Activated CD8-positive, alpha-beta memory T cell treated with anti-CD3 and anti-CD28 coated beads, Interleukin-2, amount 10 ng/mL, durations not matched to agents 7 days and 5 days (primary cell): ENCODE results near the gene NHS. TPM values are rescaled to one million over a fixed set of nuclear protein-coding genes. Genes with fewer than 3 reads are reported as not detected.
"Not testable (repeated sequence)": the region's sequence is repeated elsewhere in the genome, so short reads cannot be mapped to it uniquely, and the experiment has no call there.

ENCODE experiments used
- ATAC-seq: fragments of 150-1000 bp; cut with Tn5 transposase; one replicate; pipeline ENCODE4 v1.10.0; 2021; ENCODE audit warnings: moderate library complexity
- CTCF ChIA-PET: fragments of 350-600 bp; sonication (Branson Sonifier 250); formaldehyde crosslinking; loops from one replicate; lab custom pipeline; 2021; ENCODE audit warnings: antibody characterized with exemption; lab: Charles Lee
- DNase-seq: peaks from one replicate; pipeline ENCODE4 v3.0.0-alpha.2; 2020
- H3K27ac Mint-ChIP-seq: one replicate; pipeline ENCODE4 v1.8.0; 2021; ENCODE audit warnings: mild to moderate bottlenecking, mixed read lengths
- H3K27me3 Mint-ChIP-seq: one replicate; pipeline ENCODE4 v1.8.0; 2021; ENCODE audit warnings: mixed read lengths
- H3K36me3 Mint-ChIP-seq: one replicate; pipeline ENCODE4 v1.8.0; 2021; ENCODE audit warnings: mild to moderate bottlenecking, mixed read lengths
- H3K4me1 Mint-ChIP-seq: one replicate; pipeline ENCODE4 v1.8.0; 2021; ENCODE audit warnings: mixed read lengths
- H3K4me3 Mint-ChIP-seq: one replicate; pipeline ENCODE4 v1.8.0; 2021; ENCODE audit warnings: mild to moderate bottlenecking, moderate library complexity, mixed read lengths
- H3K9me3 Mint-ChIP-seq: one replicate; pipeline ENCODE4 v1.8.0; 2022; ENCODE audit warnings: low read depth, mixed read lengths
- total RNA-seq, 2 experiments: library from RNA; stranded (reverse); gene quantifications; one replicate each; pipeline ENCODE4 v1.2.3, GENCODE V29; 2021

NHS gene
- total RNA-seq, 2 experiments from 2014 or later, result 1.4 to 10.1 TPM

DNA sequence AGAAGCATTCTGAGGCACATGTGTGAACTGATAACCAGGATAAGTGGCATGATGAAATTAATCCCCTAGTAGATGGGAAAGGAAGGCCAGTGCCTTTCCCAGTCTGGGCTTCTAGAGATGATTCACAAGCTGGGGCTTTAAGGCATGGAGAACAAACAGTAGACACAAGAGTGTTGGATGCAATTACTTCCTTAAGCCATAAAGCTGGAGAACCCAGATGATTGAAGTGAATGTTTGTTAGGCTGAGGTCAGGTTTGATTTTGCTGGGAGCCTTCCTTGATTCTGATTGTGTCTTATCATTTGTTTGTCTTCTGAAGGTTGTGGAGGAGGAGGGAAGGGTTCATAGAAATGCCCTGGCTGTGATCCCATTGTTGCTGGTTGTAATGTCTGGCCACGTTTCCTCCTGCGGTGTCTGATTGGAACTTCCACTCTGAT lies 125.2 kb downstream of the NHS start:
- no peaks in the 10 kb centered on the region for H3K9me3 Mint-ChIP-seq
- no peaks in the 10 kb centered on the region for H3K4me1 Mint-ChIP-seq
- H3K27ac Mint-ChIP-seq, result no peak overlapping the region
- H3K27me3 Mint-ChIP-seq, result no peaks in the 10 kb centered on the region
- H3K36me3 Mint-ChIP-seq, result no peaks in the 10 kb centered on the region
- CTCF ChIA-PET, result no interaction called here
- DNase-seq (no peak), ATAC-seq (no peak)
- no peak overlapping the region for H3K4me3 Mint-ChIP-seq

DNA sequence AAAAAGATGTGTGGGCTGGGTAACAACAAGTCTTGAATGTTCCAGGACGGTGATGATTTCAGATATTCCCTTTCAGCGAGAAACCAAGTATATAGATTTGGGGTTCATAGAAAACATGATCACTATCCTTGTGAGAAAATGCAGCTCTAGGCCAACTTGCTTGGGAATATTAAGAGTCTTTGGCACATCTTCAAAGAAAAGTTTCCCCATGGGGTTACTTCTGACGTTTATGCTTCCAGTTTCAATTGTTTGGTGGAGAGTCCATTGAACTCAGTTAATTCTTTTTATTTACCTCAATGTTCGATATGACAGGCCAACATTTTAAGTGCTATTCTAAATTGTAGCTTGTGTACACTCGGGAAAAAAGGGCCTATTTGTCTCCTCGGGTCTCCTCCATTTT lies 126.7 kb downstream of the NHS start:
- Mint-ChIP-seq H3K27ac (no peak overlapping the region), H3K27me3 (no peaks in the 10 kb centered on the region), H3K4me3 (no peak overlapping the region), H3K36me3 (no peaks in the 10 kb centered on the region), H3K9me3 (no peaks in the 10 kb centered on the region), H3K4me1 (no peaks in the 10 kb centered on the region)
- DNase-seq (no peak), ATAC-seq (no peak)
- CTCF ChIA-PET, result no interaction called here

DNA sequence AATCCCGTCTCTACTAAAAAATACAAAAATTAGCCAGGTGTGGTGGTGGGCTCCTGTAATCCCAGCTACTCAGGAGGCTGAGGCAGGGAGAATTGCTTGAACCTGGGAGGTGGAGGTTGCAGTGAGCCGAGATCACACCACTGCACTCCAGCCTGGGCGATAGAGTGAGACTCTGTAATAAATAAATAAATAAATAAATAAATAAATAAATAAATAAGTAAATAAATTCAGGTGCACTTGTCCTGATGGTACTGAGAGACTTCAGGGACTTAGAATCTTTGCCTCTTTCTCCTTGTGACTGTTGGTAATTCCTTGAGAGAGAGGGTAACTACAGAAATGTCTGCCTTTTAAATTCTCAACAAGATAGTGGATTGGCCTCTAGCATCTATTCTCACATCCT lies 131.4 kb downstream of the NHS start:
- not testable (repeated sequence) for H3K9me3 Mint-ChIP-seq, H3K27ac Mint-ChIP-seq, H3K4me3 Mint-ChIP-seq

DNA sequence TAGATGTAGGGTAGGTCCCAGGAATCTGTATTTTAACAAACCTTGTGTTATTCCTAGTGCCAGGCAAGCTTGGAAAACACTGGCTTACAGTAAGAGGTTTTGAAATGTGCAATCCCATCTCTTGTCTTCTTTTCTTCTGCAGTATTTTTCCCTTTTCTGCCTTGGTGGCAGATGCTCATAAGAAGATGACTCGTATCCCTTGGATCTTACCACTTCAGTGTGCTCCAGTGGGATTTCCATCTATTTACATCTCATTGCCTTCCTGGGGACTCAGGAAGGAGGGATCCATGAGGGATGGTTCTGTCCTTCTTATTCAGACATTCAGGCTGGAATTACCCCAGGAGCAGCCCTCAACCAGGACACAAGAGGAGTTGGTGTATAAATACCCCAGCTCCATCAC lies 136.6 kb downstream of the NHS start:
- Mint-ChIP-seq H3K4me3 (no peak overlapping the region), H3K9me3 (no peaks in the 10 kb centered on the region), H3K4me1 (no peaks in the 10 kb centered on the region), H3K27me3 (no peaks in the 10 kb centered on the region), H3K36me3 (no peaks in the 10 kb centered on the region), H3K27ac (no peak overlapping the region)
- no peak for ATAC-seq
- DNase-seq, result no peak
- CTCF ChIA-PET, result no interaction called here

More for the DNA sequence above, 131.4 kb downstream of the NHS start:
- ATAC-seq, CTCF ChIA-PET, DNase-seq, H3K4me1 Mint-ChIP-seq, H3K27me3 Mint-ChIP-seq, H3K36me3 Mint-ChIP-seq: not testable (repeated sequence)

DNA sequence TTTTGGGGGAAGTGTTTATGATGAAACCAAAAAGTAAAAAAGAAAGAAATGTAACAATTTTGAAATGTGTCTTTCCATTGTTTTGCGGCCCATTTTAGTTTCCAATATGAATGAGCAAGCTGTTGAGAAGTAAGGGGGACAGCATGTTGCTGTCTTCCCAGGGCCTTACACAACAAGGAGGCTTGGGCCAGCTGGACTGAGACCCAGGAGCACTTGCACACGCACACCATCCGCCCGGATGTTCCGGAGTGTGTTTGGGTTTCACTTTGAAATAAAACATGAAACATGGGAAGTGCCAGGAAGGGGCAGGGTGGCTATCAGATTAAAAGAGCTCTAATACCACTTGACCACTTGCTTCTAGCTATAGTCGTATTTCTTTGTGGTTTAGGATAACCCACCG lies 144.4 kb downstream of the NHS start:
- ATAC-seq, result no peak

DNA sequence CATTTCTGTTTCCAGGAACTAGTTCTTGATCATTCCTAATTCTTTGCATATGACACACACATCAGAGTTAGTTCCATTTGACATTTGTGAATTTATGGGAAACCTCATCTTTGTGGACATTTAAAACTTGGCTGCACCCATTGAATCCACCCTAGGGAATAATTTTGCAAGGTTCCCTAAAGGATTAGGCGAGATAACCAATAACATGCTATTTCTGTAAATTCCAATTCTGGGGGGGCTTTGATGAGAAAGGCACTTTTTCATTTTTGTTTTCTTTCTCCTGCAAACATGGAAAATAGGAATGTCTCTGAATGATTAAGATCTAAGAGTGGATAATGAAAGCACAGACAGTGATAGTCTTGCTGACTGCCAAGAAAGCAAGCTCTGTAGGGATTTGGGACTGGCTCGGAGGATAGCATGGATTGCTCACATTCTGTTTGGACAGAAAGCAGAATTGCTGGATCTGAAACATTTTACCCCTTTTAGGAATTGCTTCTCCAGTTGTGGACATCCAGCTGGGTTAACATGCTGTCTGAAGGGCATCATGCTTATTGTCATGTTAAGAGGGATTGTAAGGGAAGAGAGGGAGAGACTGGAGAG lies 145.1 kb downstream of the NHS start:
- no peak for DNase-seq
- Mint-ChIP-seq H3K4me1 (no peaks in the 10 kb centered on the region), H3K9me3 (no peaks in the 10 kb centered on the region), H3K27ac (no peak overlapping the region), H3K4me3 (no peak overlapping the region), H3K27me3 (peaks cover 4% of the 10 kb centered on the region), H3K36me3 (no peaks in the 10 kb centered on the region)
- CTCF ChIA-PET, result no interaction called here
- ATAC-seq, result no peak

More for the DNA sequence above, 144.4 kb downstream of the NHS start:
- no peaks in the 10 kb centered on the region for H3K4me1 Mint-ChIP-seq
- no peak overlapping the region for H3K4me3 Mint-ChIP-seq
- no peaks in the 10 kb centered on the region for H3K9me3 Mint-ChIP-seq
- H3K36me3 Mint-ChIP-seq, result no peaks in the 10 kb centered on the region
- peaks cover 4% of the 10 kb centered on the region for H3K27me3 Mint-ChIP-seq
- H3K27ac Mint-ChIP-seq, result no peak overlapping the region
- CTCF ChIA-PET, result no interaction called here
- no peak for DNase-seq

DNA sequence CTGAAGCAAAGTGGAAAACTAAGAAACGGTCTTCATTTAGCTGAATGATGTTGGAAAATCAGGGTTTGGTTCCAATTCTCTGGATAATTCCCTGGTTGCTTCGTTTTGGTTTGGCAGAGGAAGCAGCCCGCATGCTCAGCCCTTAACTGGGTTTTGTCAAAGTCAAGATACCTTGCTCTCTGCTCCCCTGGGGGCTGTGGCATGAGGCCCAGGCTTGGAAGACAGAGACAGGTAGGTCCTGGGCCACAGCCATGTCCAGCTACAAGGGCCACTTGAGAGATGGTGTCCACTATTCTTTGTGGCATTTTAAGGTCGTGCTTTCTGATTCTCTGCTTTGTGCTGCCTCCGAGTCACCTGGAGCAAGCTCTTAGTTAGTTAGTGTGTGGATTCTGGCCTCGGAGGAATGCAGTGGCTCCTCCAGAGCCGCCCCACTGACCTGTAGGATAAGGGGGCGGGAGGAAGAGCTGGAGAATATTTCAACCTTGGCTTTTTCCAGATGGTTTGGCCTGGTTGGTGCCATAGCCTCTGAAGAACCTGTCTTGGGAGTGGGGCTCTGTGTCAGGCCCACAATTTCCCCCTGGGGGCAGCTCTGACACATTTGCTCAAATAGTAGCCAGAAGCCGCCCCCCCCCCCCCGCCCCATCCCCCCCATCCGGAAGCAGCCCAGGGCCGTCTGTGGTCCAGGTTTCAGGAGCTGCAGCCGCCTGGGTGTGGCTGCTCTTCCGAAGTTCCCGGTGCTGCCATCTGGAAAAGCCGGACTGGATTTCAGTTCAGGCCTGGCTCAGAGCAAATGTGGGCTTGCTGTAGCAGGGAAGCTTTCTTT lies 147.1 kb downstream of the NHS start:
- no peak overlapping the region for H3K27ac Mint-ChIP-seq
- peaks cover 4% of the 10 kb centered on the region for H3K27me3 Mint-ChIP-seq
- H3K4me1 Mint-ChIP-seq, result no peaks in the 10 kb centered on the region
- H3K9me3 Mint-ChIP-seq, result no peaks in the 10 kb centered on the region
- CTCF ChIA-PET, result no interaction called here
- H3K36me3 Mint-ChIP-seq, result no peaks in the 10 kb centered on the region
- no peak overlapping the region for H3K4me3 Mint-ChIP-seq
- DNase-seq (no peak), ATAC-seq (no peak)

DNA sequence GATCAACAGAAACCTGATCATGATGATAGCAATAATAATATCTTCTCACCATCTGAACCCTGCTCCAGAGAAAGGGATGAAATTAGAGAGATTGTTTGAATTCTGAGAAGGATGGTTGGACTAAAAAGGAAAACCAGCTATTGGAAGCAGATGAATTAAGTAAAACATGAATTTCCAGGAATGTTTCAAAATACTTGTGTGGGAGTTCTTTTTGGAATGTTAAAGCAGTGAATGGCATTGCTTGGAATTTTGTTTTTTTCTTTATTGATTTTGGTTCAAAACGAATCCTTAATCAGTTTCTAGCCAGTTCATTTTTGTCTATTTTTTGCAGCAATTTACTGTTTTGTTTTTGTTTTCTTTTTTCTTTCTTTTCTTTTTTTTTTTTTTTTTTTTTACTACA lies 150.3 kb downstream of the NHS start:
- ATAC-seq (no peak), DNase-seq (no peak)
- H3K27ac Mint-ChIP-seq, result no peak overlapping the region
- no peak overlapping the region for H3K4me3 Mint-ChIP-seq
- CTCF ChIA-PET, result no interaction called here
- H3K27me3 Mint-ChIP-seq, result peaks cover 2% of the 10 kb centered on the region
- peaks cover 3% of the 10 kb centered on the region for H3K4me1 Mint-ChIP-seq
- H3K36me3 Mint-ChIP-seq, result no peaks in the 10 kb centered on the region
- no peaks in the 10 kb centered on the region for H3K9me3 Mint-ChIP-seq

DNA sequence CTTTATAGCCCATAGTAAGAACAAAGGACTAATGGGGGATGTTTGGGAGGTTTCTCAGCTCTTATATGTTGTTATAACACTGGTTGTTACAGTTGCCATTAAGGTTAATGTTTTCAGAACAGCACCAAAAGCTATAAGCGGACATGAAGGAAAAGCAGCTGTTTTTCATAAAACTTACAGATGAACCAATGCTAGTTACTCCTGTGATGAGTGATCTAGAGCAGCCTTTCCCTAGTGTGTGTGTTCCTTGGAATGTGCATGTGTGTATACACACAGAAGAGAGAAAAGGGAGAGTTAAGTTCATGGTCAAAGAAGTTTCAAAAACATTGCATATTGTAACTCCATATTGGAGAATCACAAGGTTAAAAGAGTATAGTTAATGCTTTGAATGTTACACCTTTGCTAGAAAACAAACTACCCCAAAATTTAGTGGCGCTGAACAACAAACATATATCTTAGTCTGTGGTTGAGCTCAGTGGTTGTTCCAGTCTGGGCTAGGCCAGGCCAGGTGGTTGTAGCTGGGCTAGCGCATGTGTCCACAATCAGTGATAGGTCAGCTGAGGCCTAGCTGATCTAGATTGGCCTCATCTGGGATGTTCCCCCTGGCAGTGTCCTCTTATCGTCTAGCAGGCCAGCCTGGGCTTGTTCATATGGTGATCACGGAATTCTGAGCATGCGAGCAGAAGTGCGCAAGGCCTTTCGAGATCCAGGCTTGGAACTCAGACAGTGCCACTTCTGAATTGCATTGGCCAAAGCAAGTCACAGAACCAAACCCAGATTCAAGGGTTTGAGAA lies 151.0 kb downstream of the NHS start:
- no peaks in the 10 kb centered on the region for H3K9me3 Mint-ChIP-seq
- CTCF ChIA-PET, result no interaction called here
- H3K4me1 Mint-ChIP-seq, result peaks cover 3% of the 10 kb centered on the region
- no peak for DNase-seq
- no peaks in the 10 kb centered on the region for H3K27me3 Mint-ChIP-seq
- no peak overlapping the region for H3K27ac Mint-ChIP-seq
- ATAC-seq, result no peak
- H3K36me3 Mint-ChIP-seq, result no peaks in the 10 kb centered on the region
- H3K4me3 Mint-ChIP-seq, result no peak overlapping the region

DNA sequence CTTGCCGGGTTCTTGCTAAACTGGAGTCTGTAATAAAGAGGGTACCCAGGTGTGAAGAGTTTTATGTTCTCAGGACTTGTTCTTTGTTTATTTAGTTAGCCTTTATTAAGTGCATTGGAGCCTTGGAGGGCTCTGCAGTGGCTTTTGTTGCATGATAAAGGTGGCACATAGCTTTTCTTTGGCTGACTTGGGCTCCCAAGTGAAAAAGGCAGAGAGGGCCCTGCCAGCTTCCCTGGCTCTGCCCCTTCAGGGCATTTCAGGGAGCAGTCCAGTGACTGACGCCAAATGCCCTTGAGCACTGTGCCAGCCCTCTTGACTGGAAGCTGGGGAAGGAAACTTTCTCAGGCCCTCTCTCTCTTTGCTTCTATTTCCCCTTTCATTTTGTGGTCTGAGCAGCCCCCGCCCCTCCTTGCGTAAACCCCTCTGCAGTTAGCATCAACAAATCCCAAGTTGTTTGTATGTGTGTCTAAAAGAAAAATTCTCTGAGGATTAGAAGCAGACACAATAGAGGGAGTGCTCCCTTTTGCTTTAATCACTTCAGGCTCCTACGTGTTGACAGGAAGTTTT lies 152.2 kb downstream of the NHS start:
- CTCF ChIA-PET, result no interaction called here
- no peaks in the 10 kb centered on the region for H3K36me3 Mint-ChIP-seq
- no peaks in the 10 kb centered on the region for H3K27me3 Mint-ChIP-seq
- H3K4me3 Mint-ChIP-seq, result no peak overlapping the region
- no peak overlapping the region for H3K27ac Mint-ChIP-seq
- peaks cover 3% of the 10 kb centered on the region for H3K4me1 Mint-ChIP-seq
- no peak for DNase-seq
- ATAC-seq, result no peak
- no peaks in the 10 kb centered on the region for H3K9me3 Mint-ChIP-seq

DNA sequence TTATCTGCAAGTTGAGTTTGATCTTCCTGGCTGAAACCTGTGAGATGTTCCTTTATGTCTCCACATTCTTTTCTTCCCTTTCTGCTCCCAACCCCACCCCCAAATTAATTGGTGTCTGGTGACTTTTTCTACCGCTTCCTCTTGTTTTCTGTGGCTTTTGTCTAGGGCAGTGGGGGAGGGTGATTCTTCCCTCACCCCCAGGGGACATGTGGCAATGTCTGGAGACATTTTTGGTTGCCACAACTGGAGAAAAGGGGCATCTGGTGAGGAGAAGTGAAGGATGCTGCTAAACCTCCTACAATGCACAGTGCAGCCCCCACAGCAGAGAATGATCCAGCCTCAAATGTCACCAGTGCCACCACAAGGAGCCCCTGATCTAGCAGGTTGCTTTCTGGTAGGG lies 152.9 kb downstream of the NHS start:
- no peaks in the 10 kb centered on the region for H3K36me3 Mint-ChIP-seq
- DNase-seq (no peak), ATAC-seq (no peak)
- H3K4me1 Mint-ChIP-seq, result peaks cover 3% of the 10 kb centered on the region
- no peak overlapping the region for H3K4me3 Mint-ChIP-seq
- no peak overlapping the region for H3K27ac Mint-ChIP-seq
- H3K27me3 Mint-ChIP-seq, result no peaks in the 10 kb centered on the region
- no peaks in the 10 kb centered on the region for H3K9me3 Mint-ChIP-seq
- CTCF ChIA-PET, result no interaction called here

DNA sequence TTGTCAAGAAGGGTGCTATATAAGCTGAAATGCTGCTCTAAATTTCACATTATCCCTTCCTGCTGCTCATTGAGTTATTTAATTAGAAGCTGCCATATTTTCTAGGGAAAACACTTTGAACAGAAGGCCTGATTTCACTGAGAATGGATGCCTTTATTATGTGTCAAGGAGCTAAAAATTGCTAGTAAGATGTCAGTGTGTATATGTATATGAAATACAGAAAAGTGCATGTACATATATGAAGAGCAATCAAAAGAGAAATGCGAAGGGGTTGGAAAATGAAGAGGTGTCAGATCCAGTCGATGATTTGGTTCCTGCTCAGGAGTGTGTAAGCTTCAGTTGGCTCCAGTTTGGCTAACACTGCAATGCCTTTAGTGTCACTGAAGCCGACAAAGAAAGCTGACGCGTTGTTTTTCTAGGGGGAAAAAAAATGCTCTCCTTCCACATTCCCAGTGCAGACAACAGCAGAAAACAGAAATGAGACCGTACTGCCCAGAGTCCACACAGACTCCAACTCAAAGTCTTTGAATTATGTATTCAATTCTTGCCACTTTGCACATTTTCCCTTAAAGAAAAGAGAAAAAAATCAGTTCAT lies 154.2 kb downstream of the NHS start:
- no peak overlapping the region for H3K27ac Mint-ChIP-seq
- H3K36me3 Mint-ChIP-seq, result no peaks in the 10 kb centered on the region
- ATAC-seq (no peak), DNase-seq (no peak)
- no peak overlapping the region for H3K4me3 Mint-ChIP-seq
- H3K4me1 Mint-ChIP-seq, result peaks cover 3% of the 10 kb centered on the region
- CTCF ChIA-PET, result no interaction called here
- no peaks in the 10 kb centered on the region for H3K27me3 Mint-ChIP-seq
- no peaks in the 10 kb centered on the region for H3K9me3 Mint-ChIP-seq

DNA sequence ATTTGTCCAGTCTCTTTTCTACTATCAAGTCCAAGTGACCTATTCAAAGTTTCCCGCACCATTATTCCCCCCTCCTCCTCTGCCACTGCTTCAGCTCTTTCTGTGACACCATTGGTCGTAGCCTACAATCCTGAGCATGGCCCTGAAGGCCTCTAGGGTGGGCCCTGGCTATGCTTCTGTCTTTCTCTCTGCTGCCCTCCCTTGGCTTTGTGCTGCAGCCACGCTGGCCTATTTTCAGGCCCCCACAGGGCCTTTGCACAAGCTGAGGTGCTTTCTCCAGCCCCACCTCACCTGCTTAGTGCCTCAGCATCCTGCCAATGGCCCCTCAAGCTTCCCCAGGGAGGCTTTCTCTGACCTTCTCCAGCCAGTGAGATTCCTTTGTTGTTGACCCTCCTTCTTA lies 156.5 kb downstream of the NHS start:
- H3K9me3 Mint-ChIP-seq, result no peaks in the 10 kb centered on the region
- no peaks in the 10 kb centered on the region for H3K27me3 Mint-ChIP-seq
- CTCF ChIA-PET, result no interaction called here

More for the DNA sequence above, 156.5 kb downstream of the NHS start:
- no peaks in the 10 kb centered on the region for H3K36me3 Mint-ChIP-seq
- no peak overlapping the region for H3K27ac Mint-ChIP-seq
- H3K4me1 Mint-ChIP-seq, result peaks cover 6% of the 10 kb centered on the region
- ATAC-seq (no peak), DNase-seq (no peak)
- no peak overlapping the region for H3K4me3 Mint-ChIP-seq
